OCI-LY1 (cell line): ENCODE measurements around the gene FIBP.

ENCODE experiments used
- CTCF ChIP-seq: fragments of 200-600 bp; sonication (generic), shearing (Covaris generic); IDR thresholded peaks from 2 replicates; pipeline ENCODE4 v1.5.1; 2017; ENCODE audit warnings: mild to moderate bottlenecking, antibody characterized with exemption, low read length, moderate library complexity, mixed read lengths
- EZH2 ChIP-seq: fragments of 200-600 bp; sonication (generic), shearing (Covaris generic); IDR thresholded peaks from 2 replicates; pipeline ENCODE4 v1.8.0; 2017; ENCODE audit warnings: borderline replicate concordance, mixed run types, mild to moderate bottlenecking, antibody characterized with exemption, low read length, moderate library complexity, mixed read lengths

GRCh38 chr11:65851811-65852507, 36.3 kb downstream of the FIBP start:
- TF ChIP-seq CTCF, result no peak
- TF ChIP-seq EZH2, result no peak
